Measurements from ENCODE around the gene FGD6. TPM values are rescaled to one million over a fixed set of nuclear protein-coding genes. Genes with fewer than 3 reads are reported as not detected.

The FGD6 gene
- total and polyA plus RNA-seq, 2 experiments from 2014 or later, result 10.4 to 17.2 TPM

DNA sequence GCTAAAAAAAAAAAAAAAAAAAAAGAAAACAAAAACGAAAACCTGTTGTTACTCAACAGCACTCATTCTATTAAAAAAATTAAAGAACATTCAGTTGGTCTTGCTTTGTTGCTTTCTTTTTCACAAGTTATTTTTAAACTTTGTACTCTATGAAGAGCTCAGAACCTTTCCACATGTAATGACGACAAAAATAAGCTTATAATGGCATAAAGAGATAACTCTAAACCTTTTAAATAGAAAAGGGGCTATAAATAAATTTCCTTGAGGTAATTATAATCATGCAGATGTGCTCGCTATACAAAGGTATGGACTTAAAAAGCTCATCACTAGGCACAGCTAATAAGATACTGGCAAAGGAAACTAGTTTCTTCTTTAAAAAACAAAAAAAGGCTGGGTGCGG lies 157.3 kb downstream of the FGD6 start:
- H2AFZ ChIP-seq, result no peak overlapping the region
- H3K4me1 ChIP-seq (ENCODE audit: insufficient read depth), result no peaks in the 10 kb centered on the region
- no peaks in the 10 kb centered on the region for H3K79me2 ChIP-seq
- H3K4me2 ChIP-seq, result no peak overlapping the region
- no peaks in the 10 kb centered on the region for H3K9me3 ChIP-seq (ENCODE audit: low read depth)
- no peak overlapping the region for H3K4me3 ChIP-seq
- no peaks in the 10 kb centered on the region for H3K9me2 ChIP-seq (replicated peaks; ENCODE audit: insufficient read depth)
- H3K27me3 ChIP-seq, result no peaks in the 10 kb centered on the region
- 96% methylated on average over 4 of the region's 4 CpGs for WGBS (ENCODE audit: low lambda C conversion rate, missing lambda C conversion rate)
- H4K20me1 ChIP-seq (ENCODE audit: insufficient read depth, poor library complexity, severe bottlenecking), result no peaks in the 10 kb centered on the region
- no peak for TF ChIP-seq EZH2phosphoT487 (IDR thresholded peaks at IDR 0.05; ENCODE audit: low read depth, severe bottlenecking, unreplicated experiment)
- TF ChIP-seq, protein P1, sequence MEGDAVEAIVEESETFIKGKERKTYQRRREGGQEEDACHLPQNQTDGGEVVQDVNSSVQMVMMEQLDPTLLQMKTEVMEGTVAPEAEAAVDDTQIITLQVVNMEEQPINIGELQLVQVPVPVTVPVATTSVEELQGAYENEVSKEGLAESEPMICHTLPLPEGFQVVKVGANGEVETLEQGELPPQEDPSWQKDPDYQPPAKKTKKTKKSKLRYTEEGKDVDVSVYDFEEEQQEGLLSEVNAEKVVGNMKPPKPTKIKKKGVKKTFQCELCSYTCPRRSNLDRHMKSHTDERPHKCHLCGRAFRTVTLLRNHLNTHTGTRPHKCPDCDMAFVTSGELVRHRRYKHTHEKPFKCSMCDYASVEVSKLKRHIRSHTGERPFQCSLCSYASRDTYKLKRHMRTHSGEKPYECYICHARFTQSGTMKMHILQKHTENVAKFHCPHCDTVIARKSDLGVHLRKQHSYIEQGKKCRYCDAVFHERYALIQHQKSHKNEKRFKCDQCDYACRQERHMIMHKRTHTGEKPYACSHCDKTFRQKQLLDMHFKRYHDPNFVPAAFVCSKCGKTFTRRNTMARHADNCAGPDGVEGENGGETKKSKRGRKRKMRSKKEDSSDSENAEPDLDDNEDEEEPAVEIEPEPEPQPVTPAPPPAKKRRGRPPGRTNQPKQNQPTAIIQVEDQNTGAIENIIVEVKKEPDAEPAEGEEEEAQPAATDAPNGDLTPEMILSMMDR (IDR thresholded peaks at IDR 0.05; ENCODE audit: poor library complexity), result no peak
- TF ChIP-seq EZH2 (IDR thresholded peaks at IDR 0.05; ENCODE audit: borderline replicate concordance), result no peak
- DNase-seq (ENCODE audit: low spot score), result no peak
- H3K27ac ChIP-seq, result no peak overlapping the region
- H3K36me3 ChIP-seq (replicated peaks; ENCODE audit: insufficient read depth, low read depth), result no peaks in the 10 kb centered on the region

DNA sequence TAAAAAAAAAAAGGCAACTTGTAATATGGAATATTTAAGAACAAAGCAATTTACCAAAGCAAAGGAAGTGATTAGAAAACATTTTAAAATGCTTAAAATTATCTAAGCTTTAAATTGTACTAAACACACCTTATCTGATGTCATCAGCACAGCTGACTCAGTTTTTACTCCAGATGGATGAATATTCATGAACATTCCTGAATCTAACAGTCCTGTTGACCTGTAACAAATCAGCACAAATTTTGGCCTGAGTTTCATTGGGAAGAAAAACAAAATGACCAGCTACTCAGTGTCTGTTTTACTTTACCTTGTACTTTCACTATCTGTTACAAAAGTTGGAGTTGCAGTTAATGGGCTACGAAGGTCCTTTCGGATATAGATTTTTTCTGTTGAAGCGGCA lies 159.8 kb downstream of the FGD6 start:
- H3K27me3 ChIP-seq, result no peaks in the 10 kb centered on the region
- no peaks in the 10 kb centered on the region for H3K9me2 ChIP-seq (replicated peaks; ENCODE audit: insufficient read depth)
- H3K4me2 ChIP-seq, result no peak overlapping the region
- H4K20me1 ChIP-seq (ENCODE audit: insufficient read depth, poor library complexity, severe bottlenecking), result no peaks in the 10 kb centered on the region
- no peaks in the 10 kb centered on the region for H3K4me1 ChIP-seq (ENCODE audit: insufficient read depth)
- no peak overlapping the region for H2AFZ ChIP-seq
- H3K79me2 ChIP-seq, result no peaks in the 10 kb centered on the region
- no peak for DNase-seq (ENCODE audit: low spot score)
- no peak for TF ChIP-seq EZH2 (IDR thresholded peaks at IDR 0.05; ENCODE audit: borderline replicate concordance)
- TF ChIP-seq EZH2phosphoT487 (IDR thresholded peaks at IDR 0.05; ENCODE audit: low read depth, severe bottlenecking, unreplicated experiment), result no peak
- TF ChIP-seq, protein P1 (IDR thresholded peaks at IDR 0.05; ENCODE audit: poor library complexity), result no peak
- H3K27ac ChIP-seq, result no peak overlapping the region
- H3K4me3 ChIP-seq, result no peak overlapping the region
- H3K9me3 ChIP-seq (ENCODE audit: low read depth), result no peaks in the 10 kb centered on the region
- 97% methylated on average over 3 of the region's 3 CpGs for WGBS (ENCODE audit: low lambda C conversion rate, missing lambda C conversion rate)
- no peaks in the 10 kb centered on the region for H3K36me3 ChIP-seq (replicated peaks; ENCODE audit: insufficient read depth, low read depth)

DNA sequence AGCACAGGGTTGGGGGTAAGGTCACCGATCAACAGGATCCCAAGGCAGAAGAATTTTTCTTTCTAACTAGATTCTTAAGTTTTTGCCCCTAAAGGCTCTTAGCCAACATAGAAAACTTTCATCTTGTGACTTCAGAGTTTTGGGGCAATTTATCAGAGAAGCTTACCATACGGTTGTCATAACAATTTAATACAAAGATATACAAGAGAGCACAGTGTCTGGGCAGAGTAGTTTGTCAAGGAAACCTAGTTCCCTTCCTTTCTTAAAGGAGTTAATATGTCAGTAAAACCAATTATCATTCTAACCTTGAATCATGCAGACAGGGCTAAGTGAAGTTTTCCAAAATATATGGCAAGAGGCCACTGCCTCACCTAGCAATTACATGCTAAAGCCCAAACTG lies 162.2 kb downstream of the FGD6 start:
- Histone ChIP-seq H3K36me3 (replicated peaks; ENCODE audit: insufficient read depth, low read depth) (no peaks in the 10 kb centered on the region), H2AFZ (no peak overlapping the region), H3K4me1 (ENCODE audit: insufficient read depth) (no peaks in the 10 kb centered on the region), H3K9me3 (ENCODE audit: low read depth) (no peaks in the 10 kb centered on the region), H3K27me3 (no peaks in the 10 kb centered on the region), H3K4me3 (no peak overlapping the region), H3K4me2 (no peak overlapping the region), H3K9me2 (replicated peaks; ENCODE audit: insufficient read depth) (no peaks in the 10 kb centered on the region), H3K79me2 (no peaks in the 10 kb centered on the region), H4K20me1 (ENCODE audit: insufficient read depth, poor library complexity, severe bottlenecking) (no peaks in the 10 kb centered on the region), H3K27ac (no peak overlapping the region)
- no peak for DNase-seq (ENCODE audit: low spot score)
- TF ChIP-seq, protein P1 (IDR thresholded peaks at IDR 0.05; ENCODE audit: poor library complexity), result no peak
- TF ChIP-seq EZH2phosphoT487 (IDR thresholded peaks at IDR 0.05; ENCODE audit: low read depth, severe bottlenecking, unreplicated experiment) (no peak), EZH2 (IDR thresholded peaks at IDR 0.05; ENCODE audit: borderline replicate concordance) (no peak)
- WGBS (ENCODE audit: low lambda C conversion rate, missing lambda C conversion rate), result 84% methylated on average over 2 of the region's 2 CpGs

DNA sequence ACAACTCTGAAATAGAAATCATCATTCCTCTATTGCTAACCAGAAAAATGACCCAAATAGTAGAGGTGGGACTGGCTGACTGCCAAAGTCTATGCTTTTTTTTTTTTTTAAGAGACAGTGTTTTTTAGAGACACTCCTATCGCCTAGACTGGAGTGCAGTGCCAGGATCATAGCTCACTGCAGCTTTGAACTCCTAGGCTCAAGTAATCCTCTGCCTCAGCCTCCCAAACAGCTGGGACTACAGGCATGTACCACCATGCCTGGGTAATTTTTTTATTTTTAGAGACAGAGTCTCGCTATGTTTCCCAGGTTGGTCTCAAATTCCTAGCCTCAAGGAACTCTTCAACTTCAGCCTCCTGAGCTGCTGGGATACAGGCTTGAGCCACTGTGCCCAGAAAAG lies 163.1 kb downstream of the FGD6 start:
- H3K27me3 ChIP-seq, result no peaks in the 10 kb centered on the region
- DNase-seq (ENCODE audit: low spot score), result no peak
- H3K4me2 ChIP-seq, result no peak overlapping the region
- TF ChIP-seq EZH2phosphoT487 (IDR thresholded peaks at IDR 0.05; ENCODE audit: low read depth, severe bottlenecking, unreplicated experiment), result no peak
- H3K9me2 ChIP-seq (replicated peaks; ENCODE audit: insufficient read depth), result no peaks in the 10 kb centered on the region
- no peak overlapping the region for H3K4me3 ChIP-seq
- H3K36me3 ChIP-seq (replicated peaks; ENCODE audit: insufficient read depth, low read depth), result no peaks in the 10 kb centered on the region
- no peaks in the 10 kb centered on the region for H4K20me1 ChIP-seq (ENCODE audit: insufficient read depth, poor library complexity, severe bottlenecking)
- no peaks in the 10 kb centered on the region for H3K79me2 ChIP-seq
- no peaks in the 10 kb centered on the region for H3K4me1 ChIP-seq (ENCODE audit: insufficient read depth)
- 63% methylated on average over 2 of the region's 2 CpGs for WGBS (ENCODE audit: low lambda C conversion rate, missing lambda C conversion rate)
- H3K27ac ChIP-seq, result no peak overlapping the region
- H3K9me3 ChIP-seq (ENCODE audit: low read depth), result no peaks in the 10 kb centered on the region
- H2AFZ ChIP-seq, result no peak overlapping the region
